ENCODE data around the gene C20orf96.
"Not testable (repeated sequence)": the region's sequence is repeated elsewhere in the genome, so short reads cannot be mapped to it uniquely, and the experiment has no call there.

The C20orf96 gene

DNA sequence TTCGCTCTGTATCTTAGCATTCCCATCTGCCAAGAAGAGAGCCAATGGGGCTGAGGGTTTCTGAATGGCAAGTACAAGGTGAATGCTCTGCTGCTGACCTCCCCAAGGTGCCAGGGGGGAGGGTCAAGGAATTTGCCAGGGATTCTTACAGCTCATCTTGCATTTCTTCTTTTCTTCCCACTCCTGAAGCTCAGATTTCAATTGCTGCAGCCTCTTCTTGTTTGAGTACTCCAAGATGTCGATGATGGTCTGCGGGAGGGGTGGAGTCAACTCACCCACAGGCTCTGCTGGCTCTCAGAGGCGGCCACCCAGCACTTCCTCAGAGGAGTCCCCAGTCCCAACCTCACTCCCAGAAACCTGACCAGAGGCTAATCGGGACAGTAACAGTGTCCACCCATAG is 12.4 kb downstream of the C20orf96 start:
- DNase-seq, result no peak

GRCh38 chr20:277496-277781 is 13.1 kb downstream of the C20orf96 start:
- DNase-seq, result no peak

DNA sequence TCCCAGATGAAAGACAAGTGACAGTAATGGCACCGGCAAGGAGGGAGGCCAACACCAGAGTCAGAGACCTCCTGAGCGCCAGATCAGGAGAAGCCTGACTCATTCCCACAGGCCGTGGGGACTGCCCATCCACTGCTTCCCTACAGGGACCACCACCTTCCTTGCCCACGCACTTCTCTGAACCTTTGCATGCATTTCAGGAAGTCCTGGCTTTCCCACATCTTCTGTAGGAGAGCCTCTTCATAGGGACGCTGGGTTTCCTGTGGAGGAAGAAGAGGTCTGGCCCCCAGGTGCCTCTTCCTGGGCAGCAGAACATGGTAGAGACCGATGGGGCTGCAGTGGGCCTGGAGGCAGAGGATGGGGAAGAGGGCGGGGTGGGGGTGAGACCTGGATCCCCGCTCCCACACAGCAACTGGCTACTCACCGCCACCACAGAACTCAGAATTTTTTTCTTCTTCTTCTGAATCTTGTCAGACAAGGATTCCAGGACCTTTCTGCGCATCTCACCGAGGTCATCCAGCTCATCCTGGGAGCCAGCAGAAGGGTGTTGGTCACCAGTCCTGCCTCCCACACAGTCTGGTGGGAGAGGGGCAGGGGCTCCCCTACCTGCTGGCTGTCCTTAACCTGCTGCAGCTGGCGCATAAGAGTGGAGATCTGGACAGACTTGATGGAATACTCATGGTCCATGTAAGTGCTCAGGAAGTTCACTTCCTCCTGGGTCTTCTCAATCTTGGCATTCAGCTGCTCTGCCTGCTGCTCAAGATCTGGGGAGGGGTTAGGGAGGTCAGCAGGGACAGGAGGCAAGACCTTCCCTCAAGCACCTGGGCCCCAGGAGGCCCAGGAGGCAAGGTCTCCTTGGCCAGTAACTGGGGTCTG is 13.7 kb downstream of the C20orf96 start:
- no peak for DNase-seq

DNA sequence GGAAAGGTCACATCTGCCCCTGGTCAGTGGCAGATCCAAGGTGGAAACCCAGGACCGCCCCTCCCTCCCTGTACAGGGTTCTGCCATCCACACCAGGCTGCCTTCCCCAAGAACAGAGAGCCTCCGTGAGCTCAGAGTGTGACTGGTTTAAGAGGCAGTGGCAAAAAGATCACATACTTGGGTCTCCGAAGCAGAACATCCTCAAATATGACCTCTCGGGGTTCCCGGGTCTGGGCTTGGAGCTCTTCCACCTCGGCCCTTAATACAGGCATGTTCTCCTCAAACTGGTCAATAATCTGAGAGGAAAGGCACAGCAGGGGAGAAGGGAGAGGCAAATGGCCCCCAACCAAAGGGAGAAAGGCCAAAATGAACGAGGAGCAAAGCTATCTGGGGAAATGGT is 14.8 kb downstream of the C20orf96 start:
- no peak for DNase-seq

GRCh38 chr20:273884-274283 is 16.7 kb downstream of the C20orf96 start:
- DNase-seq, result no peak

DNA sequence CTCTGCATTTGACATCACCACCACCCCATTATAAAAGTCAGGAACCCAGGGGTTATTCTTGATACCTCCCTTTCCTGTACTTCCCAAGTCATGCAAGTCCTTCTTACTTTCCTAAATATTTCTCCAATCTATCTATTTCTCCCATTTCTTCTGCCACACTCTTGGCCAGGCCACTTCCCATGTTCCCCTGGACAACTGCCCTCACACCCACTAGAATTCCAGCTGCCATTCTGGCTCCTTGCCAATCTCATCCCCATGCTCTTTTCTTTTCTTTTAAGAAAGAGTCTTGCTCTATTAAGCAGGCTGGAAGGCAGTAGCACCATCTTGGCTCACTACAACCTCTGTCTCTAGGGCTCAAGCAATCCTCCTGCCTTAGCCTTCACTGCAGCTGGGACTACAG is 17.8 kb downstream of the C20orf96 start:
- DNase-seq, result no peak

DNA sequence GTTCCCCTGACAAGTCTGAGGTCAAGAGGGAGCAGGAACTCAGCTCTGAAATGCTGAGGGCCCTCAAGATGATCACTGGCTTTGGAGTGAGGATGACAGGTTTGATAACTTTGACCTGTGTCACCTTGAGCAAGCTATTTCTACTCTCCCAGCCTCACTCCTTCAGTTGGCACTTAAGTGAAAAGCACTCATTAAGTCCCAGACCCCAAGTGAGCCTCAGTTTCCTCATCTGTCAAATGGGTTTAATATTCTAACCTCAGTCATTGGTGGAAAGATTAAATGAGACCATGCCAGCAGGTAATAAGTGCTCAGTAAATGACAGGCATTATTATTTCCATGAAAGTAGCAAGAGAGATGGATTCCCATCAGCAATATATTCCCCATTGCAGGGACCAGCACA is 19.0 kb downstream of the C20orf96 start:
- DNase-seq, result no peak

- no peak for DNase-seq
These were observed 19.5 kb downstream of the C20orf96 start for GRCh38 chr20:271069-271468.

DNA sequence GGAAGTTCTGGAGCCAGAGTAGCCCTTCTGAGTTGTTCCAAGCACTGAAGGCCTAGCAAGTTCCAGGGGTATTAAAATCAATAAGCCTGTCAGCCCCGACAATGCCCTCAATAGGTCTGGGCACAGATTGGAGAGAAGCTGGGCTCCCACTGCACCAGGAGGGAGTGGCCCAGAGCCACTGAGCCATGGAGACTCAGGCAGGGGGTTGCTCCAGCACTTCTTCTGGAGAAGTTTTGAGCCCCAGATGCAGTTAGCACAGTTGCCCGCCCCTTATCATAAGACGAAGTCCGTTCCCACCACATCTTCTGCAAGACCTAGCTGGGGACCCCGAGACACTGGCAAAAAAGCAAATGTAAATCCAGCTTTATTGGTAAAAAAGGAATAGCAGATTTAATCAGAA is 20.0 kb downstream of the C20orf96 start:
- DNase-seq, result no peak

DNA sequence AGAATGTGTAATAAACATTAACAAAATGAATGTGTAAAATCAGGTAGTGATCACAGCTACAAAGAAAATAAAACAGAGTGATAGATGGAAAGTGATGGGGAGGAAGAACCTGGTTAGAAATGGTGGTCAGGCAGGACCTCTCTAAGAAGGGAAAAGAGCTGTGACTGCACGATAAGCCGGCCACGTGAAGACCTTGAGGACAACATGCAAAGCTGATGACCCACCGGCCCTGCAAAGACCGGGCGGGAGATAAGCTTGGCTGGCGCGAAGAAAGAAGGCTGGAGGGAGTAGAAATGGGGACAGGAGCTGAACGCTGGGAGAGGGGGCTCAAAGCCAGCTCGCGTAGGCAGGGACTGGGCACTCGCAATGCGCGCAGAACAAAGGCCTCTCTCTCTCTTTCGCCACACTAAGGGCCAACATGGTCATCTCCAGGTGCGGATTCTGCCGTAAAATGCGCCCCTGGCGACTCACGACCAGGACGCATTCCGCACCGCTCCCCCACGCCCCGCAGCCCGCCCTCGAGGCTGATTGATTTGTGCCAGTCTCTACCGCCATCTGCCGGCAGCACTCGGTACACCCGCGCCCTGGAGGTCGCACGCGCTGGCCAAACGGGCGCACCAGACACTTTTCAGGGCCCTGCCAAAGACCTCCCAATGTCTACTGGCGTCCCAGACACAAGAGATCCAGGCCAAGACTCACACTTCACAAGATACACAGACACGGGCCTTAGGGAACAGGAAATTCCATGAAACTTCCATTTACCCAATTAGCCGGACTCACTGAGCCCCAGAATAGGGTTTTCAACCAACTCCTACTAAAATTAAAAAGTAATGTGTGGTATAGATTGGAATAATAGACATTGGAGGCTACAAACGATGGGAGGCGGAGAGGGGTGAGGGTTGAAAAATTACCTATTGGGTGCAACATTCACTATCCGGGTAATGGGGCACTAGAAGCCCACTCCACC is 23.7 kb downstream of the C20orf96 start:
- DNase-seq, result peak; percentile 80 to 90

- no peak for DNase-seq
These were observed 26.8 kb downstream of the C20orf96 start for GRCh38 chr20:263701-264100.

GRCh38 chr20:259981-260380 is 30.6 kb downstream of the C20orf96 start:
- no peak for DNase-seq

GRCh38 chr20:258963-259362 is 31.6 kb downstream of the C20orf96 start:
- no peak for DNase-seq

- DNase-seq, result no peak
These were observed 32.2 kb downstream of the C20orf96 start for GRCh38 chr20:258269-258858.

- no peak for DNase-seq
These were observed 33.1 kb downstream of the C20orf96 start, which contains the start of gene DEFB132 for GRCh38 chr20:257419-257818. Gene DEFB132 (plus strand): TSS chr20:257724. CDS start chr20:257779, 55 bp downstream.

GRCh38 chr20:253447-253846 is 37.1 kb downstream of the C20orf96 start:
- not testable (repeated sequence) for DNase-seq

- no peak for DNase-seq
These were observed 37.7 kb downstream of the C20orf96 start for GRCh38 chr20:252801-253200.

DNA sequence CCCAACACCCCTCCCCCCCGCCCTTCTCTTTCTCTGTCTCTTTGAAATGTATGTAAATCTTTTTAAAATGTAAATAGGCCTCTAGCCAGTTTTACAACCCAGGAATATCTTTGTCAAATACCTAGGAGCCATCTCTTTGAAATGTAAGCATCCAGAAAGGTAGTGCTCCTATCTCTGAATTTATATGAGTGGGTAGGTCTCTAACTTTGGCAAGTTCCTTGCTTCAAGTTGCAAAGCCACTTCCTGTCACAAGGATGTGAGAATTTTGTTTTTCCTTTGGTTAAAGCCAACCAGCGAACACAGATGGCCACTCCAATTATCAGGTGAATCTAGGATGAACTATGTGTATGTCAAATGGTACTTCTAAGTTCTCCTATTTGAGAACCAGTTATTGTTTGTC is 39.2 kb downstream of the C20orf96 start:
- DNase-seq, result no peak

DNA sequence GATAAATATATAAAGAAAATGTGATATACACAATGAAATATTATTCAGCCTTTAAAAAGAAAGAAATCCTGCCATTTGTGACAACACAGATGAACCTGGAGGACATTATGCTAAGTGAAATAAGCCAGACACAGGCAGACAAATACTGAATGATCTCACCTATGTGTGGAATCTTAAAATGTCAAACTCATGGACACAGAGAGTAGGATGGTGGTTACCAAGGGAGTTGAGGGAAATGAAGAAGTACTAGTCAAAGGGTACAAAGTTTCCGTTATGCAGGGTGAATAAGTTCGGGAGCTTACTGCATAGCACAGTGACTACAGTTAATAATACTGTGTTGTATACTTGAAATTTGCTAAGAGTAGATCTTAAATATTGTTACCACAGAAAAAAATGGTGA is 47.6 kb downstream of the C20orf96 start:
- DNase-seq, result no peak

DNA sequence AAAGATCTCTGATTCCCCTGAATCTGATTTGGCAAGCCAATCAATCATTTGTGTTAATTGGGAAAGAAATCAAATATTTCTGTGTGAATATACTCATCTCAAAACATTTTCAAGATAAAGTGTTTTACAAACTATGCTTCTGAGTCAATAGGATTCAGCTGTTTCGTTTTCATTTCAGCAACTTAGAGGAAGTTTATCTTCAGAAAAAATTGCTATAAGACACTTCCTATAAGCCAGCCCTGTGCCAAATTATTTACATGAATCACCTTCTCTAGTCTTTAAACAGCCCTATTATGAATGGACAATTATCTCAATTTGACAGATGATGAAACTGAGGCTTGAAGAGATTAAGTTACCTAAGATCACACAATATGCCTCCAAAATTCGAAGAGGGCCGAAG is 52.6 kb downstream of the C20orf96 start:
- DNase-seq, result no peak

DNA sequence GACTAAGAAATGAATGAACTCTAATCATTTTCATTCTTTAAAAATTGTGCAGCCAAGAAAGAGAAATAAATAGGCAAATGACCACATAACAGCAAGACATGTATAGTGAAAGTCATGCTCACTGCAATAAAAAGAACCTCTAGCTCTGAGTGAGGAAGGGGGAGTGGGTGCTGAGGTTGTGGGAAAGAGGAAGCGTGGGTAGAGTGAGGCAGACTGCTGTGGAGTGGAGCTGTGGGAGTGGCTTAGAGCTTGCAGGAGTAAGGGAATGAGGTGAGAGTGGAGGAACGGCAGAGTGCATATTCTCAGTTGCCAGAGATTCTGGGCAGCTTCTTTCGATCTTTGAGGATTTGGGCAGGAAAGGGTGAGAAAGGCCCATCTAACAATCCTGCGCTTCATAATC is 53.1 kb downstream of the C20orf96 start:
- DNase-seq, result peak; percentile 10 to 47

- DNase-seq, result no peak
These were observed 54.7 kb downstream of the C20orf96 start for GRCh38 chr20:235891-236290.

DNA sequence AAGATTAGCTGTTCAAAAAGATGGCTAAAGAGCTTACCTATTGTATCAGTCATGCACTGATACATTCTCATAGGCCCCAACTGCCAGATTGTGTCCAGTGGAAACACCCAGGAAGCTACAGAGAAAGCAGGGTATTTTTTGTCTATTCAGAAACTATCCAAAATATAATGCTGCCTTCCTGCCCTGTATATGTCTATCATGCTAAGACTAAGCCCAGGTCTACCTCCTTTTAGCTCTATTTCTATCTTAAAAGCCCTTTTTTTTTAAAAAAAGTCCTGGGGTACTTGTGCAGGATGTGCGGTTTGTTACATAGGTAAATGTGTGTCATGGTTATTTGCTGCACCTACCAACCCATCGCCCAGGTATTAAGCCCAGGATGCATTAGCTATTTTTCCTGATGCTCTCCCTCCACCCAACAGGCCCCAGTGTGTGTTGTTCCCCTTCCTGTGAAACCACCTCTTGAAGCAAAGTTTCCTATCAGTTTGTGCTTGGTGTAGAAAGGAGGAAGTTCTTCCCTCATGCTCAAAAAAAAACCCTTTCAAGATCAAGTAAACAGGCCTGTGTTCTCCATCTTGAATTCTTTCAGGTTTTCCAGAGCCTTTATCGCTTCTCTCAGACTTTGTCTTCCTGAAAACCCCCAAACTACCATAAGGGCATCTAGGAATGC is 63.0 kb downstream of the C20orf96 start:
- DNase-seq, result peak in 1 of 2 experiments; percentile 19

Measured in stimulated activated CD4-positive, alpha-beta T cell treated with anti-CD3 and anti-CD28 coated beads, Interleukin-4, amount 100 ng/mL, for 4 hours (primary cell).